Measurements from ENCODE around the gene RAB25.

DNA sequence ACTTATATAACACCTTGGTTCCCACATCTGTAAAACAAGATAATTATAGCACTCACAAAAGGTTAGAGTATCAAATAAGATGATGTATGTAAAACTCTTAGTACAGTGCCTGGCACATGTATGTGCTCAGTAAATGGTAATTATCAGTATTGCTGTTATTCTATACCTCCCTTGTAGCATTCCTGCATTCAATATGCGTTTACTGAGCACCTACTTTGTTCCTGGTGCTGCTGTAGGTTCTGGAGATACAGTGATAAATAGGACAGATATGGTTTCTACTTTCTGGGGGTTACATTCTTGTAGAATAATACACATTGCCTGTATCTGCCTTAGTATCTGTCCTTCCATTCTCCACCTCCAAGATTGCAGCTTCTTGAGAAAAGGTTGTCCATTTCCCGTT lies 39.0 kb upstream of the RAB25 start:
- TF ChIP-seq CTCF (IDR thresholded peaks at IDR 0.05; ENCODE audit: insufficient read depth, low read length, poor library complexity, severe bottlenecking) (no peak), EZH2phosphoT487 (conservative IDR thresholded peaks at IDR 0.05; ENCODE audit: low read length) (no peak)
